Mesothelial cell of epicardium (in vitro differentiated cells): ENCODE data around the gene ADH4. TPM values are rescaled to one million over a fixed set of nuclear protein-coding genes. Genes with fewer than 3 reads are reported as not detected.

Experiments used
- DNase-seq, 2 experiments: peaks; one replicate each; pipeline ENCODE4 v3.0.0; 2021; ENCODE audit warnings: low spot score in 2 of 2; ENCODE audit not compliant: unreplicated experiment in 2 of 2
- H3K27ac Mint-ChIP-seq: 2 replicates; pipeline ENCODE4 v1.8.0; 2021; ENCODE audit warnings: mixed read lengths
- H3K27me3 Mint-ChIP-seq: 2 replicates; pipeline ENCODE4 v1.8.0; 2021; ENCODE audit warnings: low read depth, mixed read lengths
- H3K36me3 Mint-ChIP-seq: 2 replicates; pipeline ENCODE4 v1.8.0; 2021; ENCODE audit warnings: mixed read lengths
- H3K4me1 Mint-ChIP-seq: 2 replicates; pipeline ENCODE4 v1.8.0; 2021; ENCODE audit warnings: mixed read lengths
- H3K4me3 Mint-ChIP-seq: 2 replicates; pipeline ENCODE4 v1.8.0; 2021; ENCODE audit warnings: mild to moderate bottlenecking, moderate library complexity, mixed read lengths
- H3K9me3 Mint-ChIP-seq: 2 replicates; pipeline ENCODE4 v1.8.0; 2021; ENCODE audit warnings: mixed read lengths
- CTCF ChIP-seq: fragments of 200-600 bp; sonication (generic); IDR thresholded peaks from one replicate; pipeline ENCODE4 v1.5.0; 2021; ENCODE audit warnings: antibody characterized with exemption; ENCODE audit not compliant: unreplicated experiment
- total RNA-seq: library from RNA; stranded (reverse); gene quantifications from 3 replicates; pipeline ENCODE4 v1.2.1, GENCODE V29; 2021

Gene ADH4
- total RNA-seq, 1 donor from 2014 or later, result not detected

- Mint-ChIP-seq H3K4me3 (no peak overlapping the region), H3K27ac (no peak overlapping the region), H3K36me3 (peaks cover 45% of the 10 kb centered on the region), H3K9me3 (no peaks in the 10 kb centered on the region), H3K4me1 (no peaks in the 10 kb centered on the region), H3K27me3 (no peaks in the 10 kb centered on the region)
- DNase-seq, result no peak
- no peak for TF ChIP-seq CTCF
Observed at GRCh38 chr4:99078931-99079624, 65.0 kb downstream of the ADH4 start.

- H3K4me1 Mint-ChIP-seq, result no peaks in the 10 kb centered on the region
- H3K36me3 Mint-ChIP-seq, result peaks cover 46% of the 10 kb centered on the region
- TF ChIP-seq CTCF, result no peak
- H3K27me3 Mint-ChIP-seq, result no peaks in the 10 kb centered on the region
- H3K27ac Mint-ChIP-seq, result no peak overlapping the region
- DNase-seq, result no peak
- H3K4me3 Mint-ChIP-seq, result no peak overlapping the region
- H3K9me3 Mint-ChIP-seq, result no peaks in the 10 kb centered on the region
Observed at GRCh38 chr4:99078336-99078735, 65.8 kb downstream of the ADH4 start.

GRCh38 chr4:99077177-99077576 lies 66.9 kb downstream of the ADH4 start:
- Mint-ChIP-seq H3K4me3 (no peak overlapping the region), H3K27ac (no peak overlapping the region), H3K9me3 (no peaks in the 10 kb centered on the region), H3K4me1 (no peaks in the 10 kb centered on the region), H3K27me3 (no peaks in the 10 kb centered on the region), H3K36me3 (peaks cover 54% of the 10 kb centered on the region)
- TF ChIP-seq CTCF, result no peak
- DNase-seq, result no peak

GRCh38 chr4:99076292-99076976 lies 67.7 kb downstream of the ADH4 start:
- Mint-ChIP-seq H3K9me3 (no peaks in the 10 kb centered on the region), H3K36me3 (peaks cover 51% of the 10 kb centered on the region), H3K27me3 (no peaks in the 10 kb centered on the region), H3K4me3 (no peak overlapping the region), H3K4me1 (no peaks in the 10 kb centered on the region), H3K27ac (no peak overlapping the region)
- no peak for DNase-seq
- no peak for TF ChIP-seq CTCF

GRCh38 chr4:99074816-99075215 lies 69.3 kb downstream of the ADH4 start:
- no peak for DNase-seq
- no peaks in the 10 kb centered on the region for H3K9me3 Mint-ChIP-seq
- no peak overlapping the region for H3K4me3 Mint-ChIP-seq
- no peak for TF ChIP-seq CTCF
- H3K27me3 Mint-ChIP-seq, result no peaks in the 10 kb centered on the region
- no peaks in the 10 kb centered on the region for H3K4me1 Mint-ChIP-seq
- no peak overlapping the region for H3K27ac Mint-ChIP-seq
- peaks cover 44% of the 10 kb centered on the region for H3K36me3 Mint-ChIP-seq

Other genes starting within 250 kb of the ADH4 start
- 87.9 to 90.6 TPM (median 88.4 TPM) in 3 replicates for gene EIF4E, start 215.2 kb downstream of the ADH4 start, total RNA-seq
- 51.1 to 53.5 TPM (median 51.6 TPM) in 3 replicates for gene METAP1, start 148.6 kb downstream of the ADH4 start, total RNA-seq
- gene ADH5, start 55.5 kb downstream of the ADH4 start, total RNA-seq, result 123 to 129 TPM (median 125 TPM) in 3 replicates
- gene ADH6, start 74.9 kb upstream of the ADH4 start, total RNA-seq, result not detected in 3 replicates
- gene ADH1A, start 146.7 kb upstream of the ADH4 start, total RNA-seq, result not detected in 3 replicates
- gene ADH1B, start 177.1 kb upstream of the ADH4 start, total RNA-seq, result 0.14 TPM in 1 of 3 replicates, not detected in the others
- gene ADH1C, start 208.4 kb upstream of the ADH4 start, total RNA-seq, result 0.34 to 0.69 TPM (median 0.54 TPM) in 3 replicates